Neural progenitor cell (in vitro differentiated cells): Measurements from ENCODE around the gene CABYR.

Experiments used
- CTCF ChIP-seq: fragments of 200-600 bp; sonication (generic); IDR thresholded peaks from 2 replicates; pipeline ENCODE4 v1.5.1; 2017; ENCODE audit warnings: antibody characterized with exemption, mild to moderate bottlenecking
- EZH2 ChIP-seq: fragments of 200-600 bp; sonication (generic); IDR thresholded peaks from 2 replicates; pipeline ENCODE4 v1.6.1; 2017; ENCODE audit warnings: antibody characterized with exemption, mild to moderate bottlenecking, moderate library complexity

- TF ChIP-seq EZH2 (no peak), CTCF (no peak)
Observed at GRCh38 chr18:24187049-24187448, 48.2 kb downstream of the CABYR start.
